ENCODE results near the gene CAMTA1. TPM values are rescaled to one million over a fixed set of nuclear protein-coding genes. Genes with fewer than 3 reads are reported as not detected.

Gene CAMTA1
- total RNA-seq, 2 donors from 2014 or later, result 76.6 to 85.8 TPM

- ATAC-seq, result no peak
- intact Hi-C loops (cut with DNase I, micrococcal nuclease), result no loop called here
- no peak for DNase-seq
These were observed 175.1 kb downstream of the CAMTA1 start for GRCh38 chr1:6960291-6960811.

GRCh38 chr1:6960860-6961259, 175.6 kb downstream of the CAMTA1 start:
- DNase-seq, result no peak
- ATAC-seq, result no peak

GRCh38 chr1:6961289-6961688, 176.0 kb downstream of the CAMTA1 start:
- intact Hi-C loops (cut with DNase I, micrococcal nuclease), result no loop called here
- DNase-seq (no peak), ATAC-seq (no peak)

More at GRCh38 chr1:6960860-6961259, 175.6 kb downstream of the CAMTA1 start:
- intact Hi-C loops (cut with DNase I, micrococcal nuclease), result no loop called here

- DNase-seq, result no peak
- intact Hi-C loops (cut with DNase I, micrococcal nuclease), result no loop called here
- no peak for ATAC-seq
These were observed 176.7 kb downstream of the CAMTA1 start for GRCh38 chr1:6961905-6962477.

- intact Hi-C loops (cut with DNase I, micrococcal nuclease), result no loop called here
- DNase-seq (peak; percentile 88), ATAC-seq (peak; percentile 66)
These were observed 177.3 kb downstream of the CAMTA1 start for GRCh38 chr1:6962478-6962995.

- ATAC-seq (peak; percentile 71), DNase-seq (peak; percentile 87 to 89)
- intact Hi-C loops (cut with DNase I, micrococcal nuclease), result no loop called here
These were observed 178.0 kb downstream of the CAMTA1 start for GRCh38 chr1:6962996-6963911.

GRCh38 chr1:6963912-6964307, 178.7 kb downstream of the CAMTA1 start:
- ATAC-seq (no peak), DNase-seq (no peak)
- intact Hi-C loops (cut with DNase I, micrococcal nuclease), result no loop called here

- DNase-seq (no peak), ATAC-seq (peak; percentile 2)
- intact Hi-C loops (cut with DNase I, micrococcal nuclease), result no loop called here
These were observed 180.1 kb downstream of the CAMTA1 start for GRCh38 chr1:6965083-6965934.

- ATAC-seq (no peak), DNase-seq (no peak)
- intact Hi-C loops (cut with DNase I, micrococcal nuclease), result no loop called here
These were observed 180.6 kb downstream of the CAMTA1 start for GRCh38 chr1:6965935-6966241.

- intact Hi-C loops (cut with DNase I, micrococcal nuclease), result no loop called here
- DNase-seq (no peak), ATAC-seq (no peak)
These were observed 181.1 kb downstream of the CAMTA1 start for GRCh38 chr1:6966326-6966725.

GRCh38 chr1:6967431-6968111, 182.3 kb downstream of the CAMTA1 start:
- DNase-seq (no peak), ATAC-seq (no peak)
- intact Hi-C loops (cut with DNase I, micrococcal nuclease), result no loop called here

- intact Hi-C loops (cut with DNase I, micrococcal nuclease), result no loop called here
- no peak for DNase-seq
- no peak for ATAC-seq
These were observed 183.9 kb downstream of the CAMTA1 start for GRCh38 chr1:6969106-6969505.

- no peak for DNase-seq
- intact Hi-C loops (cut with DNase I, micrococcal nuclease), result no loop called here
- no peak for ATAC-seq
These were observed 184.5 kb downstream of the CAMTA1 start for GRCh38 chr1:6969762-6970161.

- no peak for DNase-seq
- intact Hi-C loops (cut with DNase I, micrococcal nuclease), result no loop called here
- no peak for ATAC-seq
These were observed 185.0 kb downstream of the CAMTA1 start for GRCh38 chr1:6970221-6970620.

GRCh38 chr1:6971048-6971447, 185.8 kb downstream of the CAMTA1 start:
- DNase-seq (no peak), ATAC-seq (peak; percentile 40)
- intact Hi-C loops (cut with DNase I, micrococcal nuclease), result no loop called here

GRCh38 chr1:6971699-6972098, 186.4 kb downstream of the CAMTA1 start:
- ATAC-seq (no peak), DNase-seq (no peak)
- intact Hi-C loops (cut with DNase I, micrococcal nuclease), result no loop called here

GRCh38 chr1:6972399-6972798, 187.1 kb downstream of the CAMTA1 start:
- no peak for DNase-seq
- ATAC-seq, result no peak
- intact Hi-C loops (cut with DNase I, micrococcal nuclease), result no loop called here

- ATAC-seq, result no peak
- intact Hi-C loops (cut with DNase I, micrococcal nuclease), result no loop called here
- no peak for DNase-seq
These were observed 190.2 kb downstream of the CAMTA1 start for GRCh38 chr1:6975331-6976043.
